ENCODE results near the gene KRT72.
"Not testable (repeated sequence)": the region's sequence is repeated elsewhere in the genome, so short reads cannot be mapped to it uniquely, and the experiment has no call there.

The KRT72 gene

DNA sequence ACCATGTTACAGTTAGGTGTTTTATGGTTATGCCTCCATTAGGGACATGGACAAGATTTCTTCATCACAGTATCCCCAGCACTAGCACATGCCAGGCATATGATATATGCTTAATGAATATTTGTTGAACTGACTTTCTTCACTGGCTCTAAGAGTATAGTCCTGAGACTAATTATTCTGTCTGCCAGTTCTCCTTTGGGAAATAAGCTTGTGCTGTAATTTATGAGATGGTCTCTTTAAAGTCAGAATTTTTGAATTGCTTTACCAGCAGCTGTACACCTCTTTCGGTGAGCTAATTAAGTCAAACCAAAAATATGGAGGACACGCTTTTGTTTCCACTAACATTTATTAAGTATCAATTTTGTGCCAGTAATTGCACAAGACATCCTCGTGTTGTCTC, 4.8 kb upstream of the KRT72 start:
- DNase-seq = no peak

DNA sequence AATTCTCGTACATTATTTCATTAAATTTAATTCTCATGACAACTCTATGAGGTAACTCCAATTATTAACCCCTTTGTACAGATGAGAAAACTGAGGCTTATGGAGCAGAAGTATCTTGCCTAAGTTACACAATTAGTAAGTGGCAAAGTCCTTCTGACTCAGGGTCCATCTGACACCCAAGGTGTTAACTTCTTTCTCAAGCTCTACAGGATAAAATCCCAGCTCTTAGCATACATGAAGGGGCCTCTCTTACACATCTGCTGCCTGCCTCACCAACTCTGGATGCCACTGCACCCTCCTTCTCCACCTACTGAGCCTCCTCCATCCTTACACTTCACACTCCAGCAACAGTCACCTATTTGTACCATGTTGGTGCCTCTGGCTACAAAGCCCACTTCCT, 4.3 kb upstream of the KRT72 start:
- DNase-seq = no peak

DNA sequence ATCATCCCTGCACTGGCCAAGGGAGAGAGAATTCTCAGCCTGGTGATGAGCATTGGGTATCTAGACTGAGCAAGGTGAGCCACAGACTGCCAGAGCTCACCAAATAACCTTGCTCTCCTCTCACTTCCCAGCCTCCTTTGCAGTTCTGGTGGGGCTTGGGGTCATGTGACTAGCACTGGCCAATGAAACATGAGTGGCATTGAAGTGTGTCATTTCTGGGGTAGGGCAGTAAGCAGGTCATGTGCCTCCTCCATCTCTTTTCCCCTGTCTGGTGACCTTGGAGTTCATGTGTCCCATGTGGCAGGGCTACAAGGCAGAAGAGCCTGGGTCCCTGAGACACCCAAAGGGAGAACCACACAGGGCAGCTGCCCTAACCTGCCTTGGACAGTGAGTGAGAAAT, 3.6 kb upstream of the KRT72 start:
- DNase-seq = no peak

DNA sequence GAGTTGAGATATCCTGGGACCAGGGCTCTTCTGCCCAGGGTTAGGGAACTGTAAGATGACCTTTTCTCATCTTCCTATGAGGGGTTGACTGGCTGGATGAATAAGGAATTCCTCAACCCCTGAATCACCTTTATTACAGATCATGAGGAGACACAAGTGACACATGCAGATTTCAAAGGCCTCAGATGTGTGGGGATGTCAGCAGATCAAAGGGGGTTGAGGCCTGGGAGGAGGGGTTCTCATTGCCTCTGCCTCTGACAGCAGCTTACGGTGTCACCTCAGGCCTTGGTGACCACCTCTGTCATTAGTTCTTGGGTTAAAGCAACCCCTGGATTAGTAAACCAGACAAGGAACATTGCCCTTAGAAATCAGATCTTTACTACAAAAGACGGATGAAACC, 2.1 kb upstream of the KRT72 start:
- DNase-seq = no peak

DNA sequence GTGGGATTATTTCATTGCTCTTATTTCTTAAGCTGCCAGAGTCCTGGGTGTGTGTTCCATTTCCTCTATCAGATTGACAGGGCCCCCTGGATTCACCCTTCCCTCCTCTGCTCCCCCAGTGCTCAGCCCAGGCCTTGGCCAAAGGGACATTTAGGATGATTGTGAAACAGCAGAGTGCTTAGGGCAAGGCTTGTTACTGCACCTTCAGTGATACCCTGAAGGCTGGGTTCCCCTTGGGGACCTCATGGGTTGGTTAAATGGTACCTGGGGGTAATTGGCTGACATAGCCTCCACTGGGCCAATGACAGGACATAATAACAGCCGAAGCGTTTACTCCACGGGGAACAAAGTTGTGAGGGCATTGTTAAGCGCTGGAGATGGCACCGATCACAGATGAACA, 1.3 kb upstream of the KRT72 start:
- no peak for DNase-seq

DNA sequence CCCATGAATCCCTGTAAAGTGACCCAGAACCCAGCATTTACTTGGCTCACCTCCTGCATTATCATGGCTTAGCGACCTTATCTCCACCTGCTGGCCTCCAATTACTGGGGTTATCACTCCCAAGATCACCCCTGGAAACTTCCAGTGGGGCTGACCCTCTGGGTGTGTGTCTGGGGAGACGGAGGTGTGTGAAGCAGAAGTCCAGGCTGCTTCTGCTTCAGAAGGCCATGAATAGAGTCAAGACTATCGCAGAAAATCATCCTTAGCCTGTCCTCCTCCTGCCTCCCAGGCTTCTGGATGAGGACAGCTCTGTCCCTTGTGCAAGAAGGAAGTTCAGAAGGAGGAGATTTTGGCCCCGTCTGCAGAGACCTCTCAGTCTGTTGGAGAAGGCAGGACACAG, 408 bp upstream of the KRT72 start:
- no peak for DNase-seq

DNA sequence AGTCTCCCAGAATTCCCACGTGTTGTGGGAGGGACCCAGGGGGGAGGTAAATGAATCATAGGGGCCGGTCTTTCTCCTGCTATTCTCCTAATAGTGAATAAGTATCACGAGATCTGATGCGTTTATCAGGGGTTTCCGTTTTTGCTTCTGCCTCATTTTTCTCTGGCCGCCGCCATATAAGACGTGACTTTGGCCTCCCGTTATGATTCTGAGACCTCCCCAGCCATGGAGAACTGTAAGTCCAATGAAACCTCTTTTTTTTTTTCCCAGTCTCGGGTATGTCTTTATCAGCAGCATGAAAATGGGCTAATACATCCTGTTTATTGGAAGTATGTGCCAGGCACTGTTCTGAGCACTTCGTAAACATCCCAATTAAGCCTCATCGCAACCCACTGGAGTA, 788 bp downstream of the KRT72 start:
- no peak for DNase-seq

DNA sequence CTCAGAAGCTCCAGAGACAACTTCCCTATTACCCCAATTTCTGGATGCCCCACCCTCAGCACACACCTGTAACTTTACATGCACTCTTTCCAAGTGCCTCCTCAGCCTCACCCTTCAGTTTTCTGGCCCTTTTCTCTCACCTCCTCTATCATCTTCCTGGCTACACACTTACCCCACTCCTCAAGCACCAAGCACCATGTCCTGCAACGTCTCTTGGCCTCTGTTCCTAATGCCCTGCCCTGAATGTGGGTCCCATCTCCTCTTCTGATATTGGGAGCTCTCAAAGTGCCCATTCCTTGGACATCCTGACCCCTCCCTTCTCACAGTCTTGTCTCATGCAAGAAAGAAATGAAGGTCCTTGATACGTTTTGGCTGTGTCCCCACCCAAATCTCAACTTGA, 1.2 kb downstream of the KRT72 start:
- no peak for DNase-seq

DNA sequence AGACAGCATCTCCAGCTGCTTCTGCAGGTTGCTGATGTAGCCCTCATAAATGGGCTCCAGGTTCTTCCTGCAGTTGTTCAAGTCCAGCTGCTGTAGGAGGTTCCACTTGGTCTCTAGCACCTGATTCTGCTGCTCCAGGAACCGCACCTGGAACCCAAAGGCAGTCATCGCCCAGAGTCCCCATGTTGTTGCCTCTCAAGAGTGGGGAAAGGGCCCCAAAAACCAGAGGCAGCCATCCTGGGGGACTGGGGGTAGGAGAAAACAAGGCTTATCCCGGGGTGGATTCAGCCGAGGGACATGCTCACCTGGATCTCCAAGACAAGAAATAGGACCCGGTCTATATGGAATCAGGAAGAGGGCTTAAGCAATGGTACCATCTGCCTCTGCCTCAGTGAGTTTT, 2.3 kb downstream of the KRT72 start:
- no peak for DNase-seq

DNA sequence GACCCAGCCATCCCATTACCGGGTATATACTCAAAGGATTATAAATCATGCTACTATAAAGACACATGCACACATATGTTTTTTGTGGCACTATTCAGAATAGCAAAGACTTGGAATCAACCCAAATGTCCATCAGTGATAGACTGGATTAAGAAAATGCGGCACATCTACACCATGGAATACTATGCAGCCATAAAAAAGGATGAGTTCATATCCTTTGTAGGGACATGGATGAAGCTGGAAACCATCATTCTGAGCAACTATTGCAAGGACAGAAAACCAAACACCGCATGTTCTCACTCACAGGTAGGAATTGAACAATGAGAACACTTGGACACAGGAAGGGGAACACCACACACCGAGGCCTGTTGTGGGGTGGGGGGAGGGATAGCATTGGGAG, 7.0 kb downstream of the KRT72 start:
- DNase-seq = not testable (repeated sequence)

DNA sequence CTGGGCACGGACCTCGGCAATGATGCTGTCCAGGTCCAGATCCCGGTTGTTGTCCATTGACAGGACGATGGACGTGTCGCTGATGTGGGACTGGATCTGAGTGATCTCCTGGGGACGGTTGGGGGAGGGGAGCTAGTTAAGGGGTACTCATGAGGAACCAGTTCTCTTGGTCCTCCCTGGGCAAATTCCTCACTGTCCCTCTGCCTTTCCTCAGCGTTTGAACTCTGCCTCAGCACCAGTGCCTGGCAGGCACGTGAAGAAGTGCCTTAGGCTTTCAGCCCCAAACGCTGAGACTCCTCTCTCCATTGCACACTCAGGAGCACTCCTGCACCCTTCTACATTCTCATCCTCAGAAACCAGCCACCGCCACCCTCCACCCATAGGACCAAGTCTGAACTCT, 9.7 kb downstream of the KRT72 start:
- no peak for DNase-seq

DNA sequence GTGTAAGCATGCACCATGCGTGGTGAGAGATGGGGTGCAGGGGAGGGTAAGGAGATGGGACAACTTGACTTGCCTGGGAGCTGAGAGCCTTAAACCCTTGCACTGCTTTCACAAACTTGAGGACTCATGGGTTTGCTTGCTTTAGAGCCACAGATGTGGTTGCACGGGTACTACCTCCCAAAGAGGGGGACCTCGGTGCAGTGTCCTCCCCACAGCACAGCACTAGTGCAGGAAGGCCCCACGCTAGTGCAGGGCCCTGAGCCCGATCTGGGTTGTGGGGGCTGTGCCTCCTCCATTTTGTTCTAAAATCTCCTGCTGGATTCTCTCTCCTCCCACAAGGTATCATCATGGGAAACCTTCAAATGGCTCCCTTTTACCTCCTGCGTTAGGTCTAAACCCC, 11.2 kb downstream of the KRT72 start:
- no peak for DNase-seq

DNA sequence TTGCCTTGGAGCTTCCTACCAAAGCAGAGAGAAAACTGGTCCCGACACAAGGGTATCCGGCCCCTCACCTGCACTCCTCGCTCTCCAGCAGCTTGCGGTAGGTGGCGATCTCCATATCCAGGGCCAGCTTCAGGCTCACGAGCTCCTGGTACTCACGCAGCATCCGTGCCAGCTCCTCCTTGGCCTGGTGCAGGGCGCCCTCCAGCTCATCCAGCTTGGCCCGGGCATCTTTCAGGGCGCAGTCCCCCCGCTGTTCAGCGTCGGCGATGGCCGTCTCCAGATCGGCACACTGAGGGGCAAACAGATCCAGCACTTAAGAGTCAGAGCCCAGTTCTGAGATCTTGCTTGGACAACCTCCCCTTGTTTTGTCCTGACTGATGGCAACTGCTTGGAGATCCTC, 13.7 kb downstream of the KRT72 start:
- no peak for DNase-seq

DNA sequence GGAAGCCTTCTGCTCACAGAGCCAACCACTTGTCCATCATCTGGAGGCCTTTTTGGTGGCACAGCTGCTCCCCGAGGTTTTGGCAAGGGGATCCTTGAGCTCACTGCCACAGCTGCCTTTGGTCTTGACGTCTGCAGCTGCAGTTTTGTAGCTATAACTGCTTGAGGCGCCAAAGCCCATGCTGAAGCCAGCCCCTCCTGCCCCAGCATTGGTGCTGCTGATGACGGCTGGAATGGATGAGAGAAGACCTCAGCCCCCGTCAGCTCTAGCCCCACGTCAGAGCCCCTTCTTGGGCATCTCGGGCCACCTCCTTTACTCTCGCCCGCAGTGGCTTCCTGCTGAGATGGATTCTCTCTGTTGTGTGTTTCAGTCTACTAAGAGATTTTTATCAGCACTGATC, 15.3 kb downstream of the KRT72 start:
- no peak for DNase-seq

DNA sequence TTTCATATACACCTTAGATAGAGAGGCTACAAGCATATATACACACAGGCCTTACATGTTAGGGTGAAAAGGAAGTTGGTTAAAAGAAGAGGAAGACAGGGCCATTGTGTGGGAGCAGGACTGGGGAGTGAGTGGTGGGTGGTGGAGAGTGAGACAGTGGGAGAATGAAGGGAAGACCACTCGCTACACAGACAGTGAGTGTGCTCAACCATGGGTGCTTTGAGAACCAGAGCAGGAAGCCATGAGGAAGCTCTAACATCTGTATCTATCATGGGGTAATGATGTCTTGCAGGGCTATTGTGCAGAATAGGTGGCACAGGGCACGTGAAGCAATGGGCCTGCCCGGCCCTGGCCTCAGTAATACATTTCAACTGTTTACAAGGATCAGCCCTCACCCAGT, 16.2 kb downstream of the KRT72 start:
- DNase-seq = no peak

DNA sequence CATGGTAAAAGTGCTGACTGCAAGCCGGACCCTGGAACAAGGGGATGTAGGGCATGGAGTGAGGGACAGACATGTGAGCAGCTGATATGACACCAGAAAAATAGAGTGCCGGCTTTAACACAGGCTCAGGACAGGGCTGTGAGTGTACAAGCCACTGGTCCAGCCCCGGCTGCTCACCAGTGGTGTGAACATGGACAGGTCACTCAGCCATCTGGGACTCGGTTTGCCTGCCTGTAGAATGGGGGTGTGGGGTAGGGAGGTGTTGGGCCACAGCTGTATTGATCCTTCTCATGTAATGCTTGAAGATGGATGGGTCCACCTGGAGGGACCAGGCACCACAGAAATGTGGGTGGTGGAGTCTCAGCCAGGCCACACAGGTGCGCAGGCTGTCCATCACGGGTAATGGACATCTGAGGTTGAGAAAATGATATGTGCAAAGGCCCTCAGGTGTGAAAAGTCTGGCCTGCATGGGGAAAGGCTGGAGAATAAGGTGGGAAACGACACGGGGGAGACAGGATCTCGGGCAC, 17.0 kb downstream of the KRT72 start:
- no peak for DNase-seq

DNA sequence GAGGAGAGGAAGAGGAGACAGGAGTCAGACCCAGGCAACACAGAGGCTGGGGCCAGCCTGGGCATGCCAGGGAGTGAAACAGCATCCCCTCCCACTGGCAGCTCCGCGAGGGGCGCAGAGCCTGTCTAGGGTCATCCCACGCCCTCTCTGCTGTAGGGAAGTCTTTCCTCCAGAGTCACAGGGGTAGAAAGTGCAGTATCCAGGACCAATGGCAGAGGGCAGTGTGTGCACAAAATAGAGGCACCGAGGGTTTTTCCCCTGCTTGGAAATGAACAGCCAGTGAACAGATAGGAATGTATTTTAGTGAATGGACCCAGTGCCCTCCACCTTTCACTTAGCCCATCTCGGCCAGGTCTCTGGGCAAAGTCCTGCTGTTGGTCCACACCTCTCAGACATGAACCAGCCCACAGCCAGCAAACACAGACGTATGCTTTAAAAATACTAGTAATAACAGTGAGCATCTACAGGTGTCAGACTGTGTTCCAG, 18.2 kb downstream of the KRT72 start:
- DNase-seq = peak; percentile 61

DNA sequence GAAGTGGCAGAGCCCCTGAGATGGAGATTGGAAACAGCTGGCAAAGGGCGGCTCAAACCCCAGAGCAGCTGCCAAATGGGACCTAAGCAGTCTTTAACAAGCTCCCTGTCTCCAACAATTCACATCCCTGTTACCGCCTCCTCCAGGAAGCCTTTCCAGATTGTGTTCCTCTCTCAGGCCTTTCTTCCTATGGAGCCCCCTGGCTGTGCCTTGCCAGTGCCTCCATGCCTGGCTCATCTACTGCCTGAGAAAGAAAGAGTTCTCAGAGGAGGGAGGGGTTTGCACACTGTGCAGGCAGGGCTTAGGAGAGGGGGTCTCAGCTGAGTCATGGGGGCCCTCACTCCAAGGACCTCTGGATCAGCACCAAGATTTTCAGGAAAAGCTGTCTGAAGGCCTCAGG, 18.8 kb downstream of the KRT72 start:
- DNase-seq = no peak

DNA sequence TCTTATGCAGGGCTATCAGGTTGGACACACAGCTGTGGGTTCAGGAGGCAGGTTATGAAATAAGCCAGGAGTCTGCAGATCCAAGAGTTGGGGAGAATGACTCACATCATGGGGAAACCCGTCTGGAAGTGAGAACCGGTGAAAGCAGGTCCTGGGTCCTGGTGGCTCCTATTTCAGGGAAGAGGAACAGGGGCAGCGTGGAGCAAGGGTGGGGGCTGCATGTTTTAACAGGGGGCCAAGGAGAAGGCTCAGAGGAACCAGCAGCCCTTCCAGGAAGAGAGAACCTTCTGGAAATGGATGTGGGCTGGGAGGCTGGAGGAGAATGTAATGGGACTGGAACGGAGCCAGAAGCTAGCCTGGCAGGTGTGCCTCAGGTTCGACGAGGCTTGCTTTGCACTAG, 19.8 kb downstream of the KRT72 start:
- DNase-seq = no peak

DNA sequence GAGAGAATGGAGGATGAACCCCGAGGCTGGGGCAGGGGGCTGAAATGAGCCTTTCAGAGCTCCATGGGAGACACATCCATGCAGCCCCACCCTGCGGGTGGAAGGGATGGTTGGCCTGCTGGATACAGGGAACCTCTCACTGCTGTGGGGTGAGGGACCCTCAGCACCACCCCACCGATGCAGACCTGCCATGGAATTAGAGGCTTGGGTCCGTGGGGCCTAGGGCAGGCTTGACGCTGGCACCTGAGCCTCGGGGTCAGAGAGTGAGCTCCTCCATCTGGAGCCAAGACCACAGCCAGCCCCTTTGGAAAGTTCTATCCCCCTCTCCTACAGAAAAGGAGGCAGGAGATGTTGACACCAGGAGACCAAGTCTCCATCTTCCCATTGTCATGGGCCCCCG, 20.2 kb downstream of the KRT72 start:
- DNase-seq = no peak

DNA sequence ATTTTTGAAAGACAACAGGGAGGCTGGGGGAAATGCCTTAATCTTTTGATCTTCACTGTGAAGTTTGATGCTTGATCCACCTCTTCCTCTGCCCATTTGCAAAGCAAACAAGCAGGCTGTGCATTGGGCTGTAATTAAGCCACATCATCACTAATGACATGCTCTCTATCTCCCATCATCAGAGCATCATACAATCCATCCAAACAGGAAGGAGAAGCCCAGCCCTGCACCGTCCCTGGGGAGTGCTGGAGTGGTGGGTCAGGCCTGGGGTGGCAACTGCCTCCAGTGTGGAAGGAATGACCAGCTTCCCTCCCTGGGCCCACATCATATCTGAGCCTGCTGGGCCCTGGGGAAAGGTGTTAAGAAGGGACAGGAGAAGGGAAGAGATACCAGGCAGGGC, 20.8 kb downstream of the KRT72 start:
- DNase-seq = no peak

DNA sequence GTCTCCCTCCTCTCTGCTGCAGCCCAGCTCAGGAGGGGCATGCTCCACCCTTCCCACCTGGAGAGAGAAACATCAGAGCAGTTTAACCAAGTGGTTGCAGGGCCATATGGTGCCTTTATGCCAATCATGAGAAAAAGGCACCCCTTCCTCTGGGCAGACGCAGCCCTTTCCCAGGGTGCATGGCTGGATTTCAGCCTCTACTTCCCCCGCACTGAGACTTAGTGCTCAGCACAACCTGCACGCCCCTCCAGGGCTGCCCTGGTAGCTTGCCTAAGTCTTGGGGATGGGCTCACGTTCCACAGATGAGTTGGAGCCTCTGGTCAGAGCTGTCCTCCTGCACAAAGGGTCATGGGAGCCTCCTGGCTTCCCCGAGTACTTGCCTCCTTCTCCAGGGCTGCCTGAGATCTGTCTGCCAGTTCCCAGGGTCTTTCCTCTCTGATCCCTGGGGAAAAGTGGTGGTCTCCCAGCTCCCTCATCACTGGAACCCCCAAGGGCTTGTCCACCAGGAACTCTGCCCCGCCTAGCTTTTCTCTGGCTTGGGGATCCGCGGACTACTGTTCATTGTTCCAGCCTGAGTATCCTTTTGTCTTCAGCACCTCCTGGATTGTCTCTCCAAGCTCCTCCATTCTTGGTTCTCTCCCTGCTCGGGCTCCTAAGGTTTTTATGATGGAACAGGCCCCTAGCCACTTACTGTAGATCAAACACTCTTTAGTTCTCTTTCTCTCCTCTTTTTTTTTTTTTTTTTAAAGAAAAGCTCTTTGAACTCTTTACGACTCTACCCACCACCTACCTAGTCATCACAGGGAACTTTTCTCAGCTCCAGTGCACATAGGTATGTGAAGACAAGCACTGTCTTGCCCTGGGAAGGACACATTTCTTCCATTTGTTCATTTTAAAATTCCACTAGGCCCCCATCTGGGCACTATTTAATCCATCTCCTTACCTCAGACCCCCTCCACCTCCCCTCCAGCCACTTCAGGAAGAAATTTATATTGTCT, 21.5 kb downstream of the KRT72 start:
- DNase-seq = no peak

DNA sequence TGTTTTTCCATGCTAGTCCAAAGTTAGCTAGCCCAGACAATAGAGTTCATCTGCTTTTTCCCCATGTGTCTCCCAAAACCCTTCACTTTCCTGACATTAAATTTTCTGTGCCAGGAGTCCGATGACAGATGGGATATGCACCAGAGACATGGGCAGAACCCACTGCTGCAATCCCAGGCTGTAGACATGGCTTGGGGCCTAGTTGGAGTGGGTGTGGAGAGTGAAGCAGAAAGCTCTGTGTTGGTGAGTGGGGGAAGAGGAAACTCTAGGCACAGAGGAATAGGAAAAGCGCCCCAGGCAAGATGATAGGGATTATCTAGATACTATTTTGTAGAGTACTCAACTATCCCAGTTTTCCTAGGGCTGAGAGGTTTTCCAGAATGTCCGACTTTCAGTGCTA, 22.8 kb downstream of the KRT72 start:
- no peak for DNase-seq

DNA sequence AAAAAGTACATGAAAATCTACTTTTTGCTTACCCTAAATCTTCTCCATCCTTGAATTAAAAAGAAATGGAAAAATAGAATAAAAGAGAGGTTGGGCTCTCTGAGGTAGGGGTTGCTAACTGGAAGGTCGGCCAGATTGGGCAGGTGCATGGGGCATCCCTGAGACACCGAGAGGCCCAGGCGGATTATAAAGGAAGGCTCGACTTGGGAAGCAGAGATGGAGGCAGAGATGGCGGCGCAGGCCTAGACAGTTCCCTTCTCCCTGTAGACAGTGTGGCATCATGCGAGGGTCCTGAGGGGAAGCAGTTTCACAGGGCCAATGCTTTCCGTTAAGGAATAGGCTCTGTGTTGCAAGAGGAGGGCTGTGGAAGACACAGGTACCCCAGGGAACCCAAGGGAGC, 23.9 kb downstream of the KRT72 start:
- no peak for DNase-seq

DNA sequence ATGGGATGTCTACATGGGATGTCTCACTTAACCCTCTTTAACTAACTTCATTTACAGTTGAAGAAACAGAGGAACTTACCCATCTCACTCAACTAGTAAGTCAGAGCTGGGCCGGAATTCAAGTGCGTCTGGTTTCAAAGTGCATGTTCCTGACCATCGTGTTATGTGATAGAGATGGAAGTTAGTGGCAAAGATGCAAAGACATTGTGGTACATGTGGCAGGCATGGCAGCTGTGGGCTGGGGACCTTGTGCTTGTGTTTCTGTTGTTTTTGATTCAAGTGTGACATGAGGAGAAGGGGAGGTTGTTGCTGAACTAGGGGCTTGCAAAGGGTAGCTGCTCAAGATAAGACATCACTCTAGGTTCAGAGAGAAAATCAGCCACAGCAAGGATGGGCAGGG, 25.3 kb downstream of the KRT72 start:
- no peak for DNase-seq
